HG03565 (cell line): ENCODE measurements around the gene CD46.

Source experiments
- ATAC-seq: cut with Tn5 transposase; IDR thresholded peaks from one replicate; pipeline ENCODE4 v1.9.1; 2021; ENCODE audit warnings: mild to moderate bottlenecking, moderate library complexity; ENCODE audit not compliant: unreplicated experiment

The CD46 gene

DNA sequence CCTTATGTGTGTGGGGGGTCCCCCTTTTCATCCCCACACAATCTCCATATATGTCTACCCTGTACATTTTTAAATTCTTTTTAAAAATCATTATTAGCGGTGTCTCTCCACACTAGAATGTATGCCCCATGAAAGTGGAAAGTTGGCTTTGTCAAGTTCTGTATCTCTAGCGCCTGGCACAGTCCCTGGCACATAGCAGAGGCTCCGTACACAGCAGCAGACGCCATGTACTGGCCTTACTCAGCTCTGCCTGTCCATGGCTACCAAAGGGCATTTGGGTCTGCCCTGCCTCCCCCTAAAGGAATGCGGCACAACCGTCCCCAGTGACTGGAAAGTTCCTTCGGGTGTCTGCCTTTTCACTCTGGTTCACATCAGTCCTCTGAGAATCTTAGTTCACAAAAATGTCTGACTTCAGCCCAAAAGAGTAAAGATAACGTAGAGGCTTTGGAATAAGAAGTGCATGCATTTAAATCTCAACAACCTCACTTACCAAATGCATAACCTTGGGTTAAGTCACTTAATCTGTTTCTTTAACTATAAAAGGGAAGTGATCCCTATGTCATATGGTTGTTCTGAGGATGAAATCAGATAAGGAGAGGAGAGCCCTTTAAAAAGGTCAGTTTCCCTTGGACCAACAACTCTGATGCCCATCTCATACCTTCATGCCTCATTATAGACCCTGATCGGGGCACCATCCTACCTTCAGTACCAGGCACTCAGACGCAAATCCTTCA lies 61.1 kb downstream of the CD46 start:
- no peak for ATAC-seq

DNA sequence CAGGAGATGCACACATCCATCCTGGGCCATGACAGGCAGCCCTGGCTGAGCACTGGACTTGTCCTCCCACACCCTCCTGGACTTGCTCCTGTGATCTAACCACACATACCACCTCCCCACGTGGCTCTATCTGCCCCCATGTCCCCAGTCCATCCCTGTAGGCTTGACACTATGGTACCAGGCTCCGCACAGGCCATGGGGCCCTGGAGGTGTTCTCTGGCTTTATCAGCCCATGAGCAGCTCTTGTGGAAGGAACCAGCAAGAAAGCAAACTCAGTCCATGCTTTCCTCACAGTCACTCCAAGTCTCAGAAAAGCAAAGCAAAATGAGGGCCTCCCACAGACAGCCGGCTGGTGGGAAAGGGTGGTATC lies 61.6 kb downstream of the CD46 start:
- no peak for ATAC-seq

DNA sequence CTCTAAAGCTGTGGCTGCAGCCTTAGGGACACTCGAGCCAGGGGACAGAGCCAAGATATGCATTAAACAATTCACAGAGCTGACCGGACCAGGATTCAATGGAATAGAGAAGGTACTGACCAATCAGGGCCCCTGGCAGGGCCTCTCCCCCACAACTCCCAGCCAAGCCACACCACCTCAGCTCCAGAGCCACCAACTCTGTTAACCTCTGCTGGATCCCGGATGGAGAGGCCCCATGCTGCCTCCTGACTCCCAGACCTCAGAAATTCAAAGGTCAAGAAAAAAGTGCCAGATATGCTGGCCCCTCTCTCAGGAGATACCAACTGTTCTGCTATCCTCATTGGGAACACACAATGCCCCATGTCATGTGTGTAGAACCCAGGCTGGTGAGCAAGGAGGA lies 62.1 kb downstream of the CD46 start:
- ATAC-seq = no peak

DNA sequence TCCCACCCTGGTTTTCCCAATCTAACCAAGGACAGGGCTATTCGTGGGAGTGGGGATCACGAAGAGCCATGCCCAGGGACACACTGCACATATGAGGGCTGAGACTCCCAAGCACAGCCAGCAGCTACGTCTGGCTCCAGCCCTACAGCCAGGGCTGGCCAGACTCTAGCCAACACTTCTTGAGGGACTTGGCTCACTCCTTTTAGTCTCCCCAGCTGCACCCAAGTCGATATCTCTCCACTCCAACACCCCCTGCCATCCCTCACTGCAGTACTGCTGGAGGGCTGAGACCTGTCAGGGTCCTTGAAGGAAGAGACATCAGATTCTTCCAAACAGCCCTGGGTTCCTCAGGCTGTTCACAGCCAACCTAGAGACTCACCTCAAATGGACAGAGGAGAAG lies 62.6 kb downstream of the CD46 start:
- ATAC-seq = no peak

DNA sequence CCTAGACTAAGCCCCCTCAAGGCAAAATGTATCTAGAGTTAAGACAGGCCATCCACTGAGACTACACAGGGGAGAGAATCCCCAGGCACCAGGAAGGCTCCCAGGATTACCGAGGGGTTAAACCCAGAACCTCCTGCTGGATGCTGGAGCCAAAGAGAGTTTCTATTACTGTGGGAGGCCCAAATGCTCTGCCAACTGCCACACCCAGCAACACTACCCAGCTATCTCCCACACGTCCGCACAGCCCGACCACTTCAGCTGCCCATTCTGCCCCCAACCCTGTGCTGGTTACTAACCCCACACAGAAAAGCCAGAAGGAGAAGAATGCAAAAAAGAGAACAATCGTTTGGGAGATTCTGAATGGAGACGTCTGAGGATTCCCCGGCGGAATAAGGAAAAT lies 63.6 kb downstream of the CD46 start:
- ATAC-seq = no peak

DNA sequence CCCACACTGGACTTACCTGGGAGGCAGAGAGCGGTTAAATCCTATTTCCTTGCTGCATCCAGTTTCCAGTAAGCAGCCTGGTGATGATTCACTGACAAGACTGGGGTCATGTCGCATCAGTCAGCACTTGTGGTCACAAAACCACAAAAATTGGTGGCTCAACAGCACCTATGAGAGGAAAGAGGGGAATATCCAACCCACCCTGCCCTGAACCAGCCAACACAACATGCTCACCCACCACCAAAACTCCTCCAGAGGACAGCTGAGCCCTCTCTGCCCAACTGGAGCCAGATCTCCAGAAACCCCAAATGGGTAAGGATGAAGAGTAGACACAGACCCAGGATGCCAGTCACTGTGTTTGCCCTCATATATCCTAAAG lies 64.0 kb downstream of the CD46 start:
- no peak for ATAC-seq

DNA sequence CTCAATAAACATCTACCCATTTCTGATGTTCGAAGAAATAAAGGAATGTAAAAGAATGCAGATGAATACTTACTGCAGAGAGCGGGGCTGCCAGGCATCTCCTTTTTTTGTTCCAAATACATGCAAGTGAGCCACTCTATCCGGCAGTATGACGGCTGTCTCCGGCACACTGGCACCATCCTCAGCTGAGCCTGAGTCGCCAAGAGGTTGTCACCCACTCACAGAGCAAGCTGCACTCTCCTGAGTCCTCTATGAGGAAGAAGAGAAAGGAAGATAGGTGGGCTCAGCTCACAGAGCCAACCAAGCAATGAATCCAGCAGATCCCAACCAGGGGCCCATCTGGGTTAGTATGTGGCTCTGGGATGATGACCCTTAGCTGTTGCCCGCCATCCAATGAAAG lies 65.3 kb downstream of the CD46 start:
- no peak for ATAC-seq

DNA sequence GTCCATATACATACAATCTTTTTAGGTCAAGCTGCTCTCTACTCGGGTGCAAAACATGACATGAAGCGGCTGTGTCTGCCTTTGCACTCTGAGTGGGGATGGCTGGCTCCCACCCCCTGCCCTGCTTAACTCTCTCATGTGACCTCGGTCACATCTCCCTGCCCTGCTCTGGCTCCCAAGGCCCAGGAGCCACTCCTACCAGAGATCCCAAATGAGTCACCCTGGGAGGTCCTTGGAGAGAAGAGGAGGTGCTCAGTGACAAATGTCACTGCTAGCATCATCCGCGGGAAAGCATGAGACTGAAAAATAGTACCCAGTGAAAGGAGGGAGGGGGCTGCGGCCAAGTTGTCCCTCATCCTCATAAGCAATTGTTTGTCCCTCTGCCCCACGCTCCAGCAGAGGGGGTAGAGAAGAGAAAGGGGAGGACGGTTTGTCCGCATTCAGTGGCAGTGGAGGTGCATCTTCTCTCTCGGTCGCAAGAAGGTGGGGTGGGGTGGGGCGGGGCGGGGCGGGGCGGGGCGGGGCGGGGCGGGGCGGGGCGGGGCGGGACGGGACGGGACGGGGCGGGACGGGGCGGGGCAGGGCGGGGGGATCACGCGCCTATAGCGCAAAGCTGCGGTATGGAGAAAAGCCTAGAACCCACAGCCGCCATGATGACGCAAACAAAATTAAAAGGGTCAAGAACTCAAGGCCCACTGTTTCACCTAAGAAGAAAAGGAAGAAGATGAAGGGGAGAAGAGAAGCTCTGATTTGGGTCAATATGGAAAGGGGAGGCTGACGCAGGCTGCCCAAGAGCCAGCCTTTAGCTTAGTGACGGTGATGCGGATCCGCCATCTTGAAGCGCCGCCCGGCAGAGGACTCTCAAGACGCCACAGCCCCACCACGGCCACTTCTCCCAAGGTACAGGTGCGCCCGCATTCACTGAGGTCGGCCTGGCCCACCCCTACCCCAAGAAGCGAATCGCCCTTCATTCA lies 66.2 kb downstream of the CD46 start:
- ATAC-seq = no peak

DNA sequence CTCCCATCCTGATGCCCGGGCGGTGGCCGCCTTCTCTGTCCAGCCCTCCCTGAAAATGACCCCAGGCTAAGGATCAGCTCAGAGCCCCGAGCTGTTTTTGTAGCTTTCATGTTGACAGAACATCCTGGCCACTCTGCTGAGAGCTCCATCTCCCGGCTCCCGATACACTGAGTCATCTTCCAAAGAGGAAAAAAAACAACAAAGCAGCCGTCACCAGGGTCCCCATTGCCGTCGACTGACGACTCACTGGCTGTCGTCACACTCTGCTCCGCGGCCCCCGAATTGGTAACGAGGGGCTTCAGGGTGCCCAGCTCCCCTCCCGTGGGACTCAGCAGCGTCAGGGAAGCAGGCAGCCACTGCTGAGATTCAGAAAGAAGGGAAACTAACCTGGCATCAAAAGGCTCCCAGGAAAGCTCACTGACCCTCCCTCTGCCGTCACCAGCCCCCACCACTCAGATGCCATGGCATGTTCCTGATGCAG lies 67.2 kb downstream of the CD46 start:
- ATAC-seq = no peak

DNA sequence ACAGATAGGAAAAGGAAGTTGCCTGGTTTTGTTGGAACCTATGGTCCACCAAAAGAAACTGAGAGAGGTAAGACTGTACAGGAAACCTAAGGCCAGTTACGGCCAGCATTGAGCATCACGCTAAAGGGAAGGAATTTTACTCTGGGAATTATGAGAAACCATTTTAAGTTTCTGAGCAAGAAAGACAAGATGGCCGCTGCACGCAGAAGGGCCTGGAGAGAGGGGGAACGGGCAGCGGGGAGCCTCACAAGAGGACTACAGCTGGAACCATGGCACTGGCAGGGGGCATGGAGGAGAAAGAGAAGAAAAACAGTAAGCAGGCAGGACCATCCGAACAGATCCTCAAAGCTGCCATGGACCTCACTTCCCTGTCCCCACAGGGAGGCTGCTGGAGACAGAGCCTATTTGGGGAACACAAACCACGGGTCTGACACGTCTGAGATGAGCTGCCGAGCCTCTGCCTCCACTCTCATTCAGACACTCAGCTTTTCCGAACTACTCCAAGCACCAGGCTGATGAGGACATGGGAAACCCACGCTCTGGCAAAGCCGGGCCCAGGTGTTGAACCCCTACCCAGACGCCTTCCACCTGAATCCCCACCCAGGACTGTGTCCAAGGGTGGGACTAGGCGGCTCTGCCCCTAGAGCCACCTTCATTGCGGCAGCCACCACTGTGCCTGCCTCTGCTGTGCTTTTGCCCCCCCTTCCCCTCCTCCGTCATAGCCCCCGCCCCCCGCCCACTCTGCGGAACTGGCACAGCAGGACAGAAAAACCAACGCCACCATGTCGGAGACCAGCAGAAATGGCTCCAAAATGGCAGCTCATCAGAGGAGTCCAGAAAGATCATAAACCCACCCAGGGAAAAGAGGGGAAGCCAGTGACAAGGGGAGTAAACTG lies 69.0 kb downstream of the CD46 start:
- no peak for ATAC-seq

DNA sequence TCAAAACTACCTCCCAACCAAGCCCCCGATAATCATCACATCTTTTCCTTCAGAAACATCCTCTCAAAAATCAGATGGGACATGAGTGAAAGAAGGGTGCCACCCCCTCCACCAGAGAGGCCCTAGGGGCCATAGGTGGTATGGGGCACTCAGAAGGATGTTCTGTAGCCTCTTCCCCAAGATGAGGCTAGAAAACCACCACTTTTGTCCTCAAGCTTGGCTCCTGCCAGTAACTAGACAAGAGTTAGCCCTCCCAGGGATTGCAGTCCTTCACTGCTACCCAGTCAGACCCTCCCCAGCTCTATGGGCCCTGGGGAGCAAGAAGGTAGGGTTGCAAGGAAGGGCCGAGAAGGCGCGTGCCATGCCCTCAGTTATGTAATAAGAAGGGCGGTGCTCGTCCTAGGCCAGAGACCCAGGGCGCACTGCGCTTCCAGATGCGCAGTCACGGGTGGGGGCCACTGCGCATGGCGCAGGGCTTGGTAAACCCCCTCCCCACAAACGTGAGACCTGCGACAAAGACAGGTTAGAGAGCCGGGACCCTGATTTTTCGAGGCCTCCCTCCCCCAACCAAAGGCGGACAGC lies 69.7 kb downstream of the CD46 start:
- ATAC-seq = no peak

DNA sequence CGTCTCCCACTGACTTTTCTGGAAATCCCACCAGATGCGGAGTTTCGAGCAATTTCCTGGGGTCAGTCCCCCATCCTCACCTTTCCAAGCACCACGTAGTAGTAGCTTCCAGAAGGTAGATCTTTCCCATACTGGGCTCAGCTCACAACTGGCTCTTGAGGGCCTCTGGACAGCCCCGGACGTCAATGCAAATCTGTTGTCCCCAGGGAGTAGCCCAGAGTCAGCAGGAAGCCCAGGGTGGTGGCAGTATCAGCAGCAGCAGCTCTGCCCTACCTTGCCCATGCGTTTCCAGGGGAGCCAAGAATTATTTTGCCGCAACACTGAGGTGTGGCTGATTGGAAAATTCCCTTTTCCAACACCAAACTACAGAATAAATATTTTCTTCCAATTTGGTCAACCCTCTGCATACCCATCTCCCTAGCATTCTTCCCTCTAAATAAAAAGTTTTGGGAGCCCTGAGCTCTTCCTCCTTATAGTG lies 70.3 kb downstream of the CD46 start:
- peak; percentile 18 for ATAC-seq

DNA sequence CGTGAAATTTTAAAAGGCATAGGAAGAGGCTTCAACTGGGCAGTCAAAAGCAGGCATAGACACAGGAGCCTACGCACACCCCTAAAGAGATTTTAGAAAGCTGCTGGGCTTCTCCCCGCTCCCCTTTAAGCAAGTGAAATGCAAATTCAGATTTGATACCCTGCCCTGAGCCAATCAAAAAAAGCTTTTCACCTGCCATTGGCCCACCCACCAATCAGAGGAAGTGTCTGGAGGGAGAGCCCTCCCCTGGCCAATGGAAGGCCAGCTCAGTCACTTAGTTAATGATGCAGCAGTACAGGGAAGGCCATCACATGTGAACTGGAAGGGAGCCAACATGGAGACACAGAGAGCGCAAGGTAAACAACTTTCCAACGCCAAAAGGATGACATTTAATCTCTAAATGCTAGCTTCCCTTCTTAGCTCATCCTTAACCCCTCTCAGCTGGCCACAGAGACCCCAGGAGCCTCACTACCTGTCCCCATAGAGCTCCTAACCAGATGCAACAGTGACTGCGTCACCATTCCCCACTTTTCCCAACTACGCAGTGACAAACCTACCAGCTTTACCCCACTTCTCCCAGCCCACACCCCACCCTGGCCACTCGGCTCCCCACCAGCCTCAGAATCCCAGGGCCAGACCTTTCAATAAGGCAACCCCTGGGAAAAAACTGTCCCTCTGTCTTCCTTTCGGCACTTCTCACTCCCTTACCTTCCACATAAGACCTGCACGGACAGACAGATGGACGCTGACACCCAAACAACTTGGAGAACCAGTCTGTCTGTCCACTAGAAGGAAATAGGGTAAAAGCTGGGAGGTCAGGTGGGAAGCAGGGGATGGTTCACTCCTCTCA lies 71.0 kb downstream of the CD46 start:
- peak; percentile 63 for ATAC-seq

DNA sequence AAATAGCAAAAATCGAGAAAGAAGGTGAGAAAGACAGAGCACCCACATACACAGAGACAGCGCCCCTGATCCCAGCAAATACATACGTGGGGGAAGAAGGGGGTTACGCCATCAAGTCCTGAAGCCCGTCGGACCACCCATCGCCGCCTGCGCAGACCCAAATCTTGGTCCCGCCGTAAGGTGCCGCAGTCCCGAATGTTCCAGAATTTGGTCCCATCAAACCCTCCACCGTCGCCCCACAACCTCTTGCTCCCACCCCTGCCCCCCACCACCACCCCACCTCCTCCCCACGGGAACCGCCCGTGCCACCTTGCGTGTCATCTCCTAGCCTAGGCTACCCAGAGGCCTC lies 71.7 kb downstream of the CD46 start:
- no peak for ATAC-seq

DNA sequence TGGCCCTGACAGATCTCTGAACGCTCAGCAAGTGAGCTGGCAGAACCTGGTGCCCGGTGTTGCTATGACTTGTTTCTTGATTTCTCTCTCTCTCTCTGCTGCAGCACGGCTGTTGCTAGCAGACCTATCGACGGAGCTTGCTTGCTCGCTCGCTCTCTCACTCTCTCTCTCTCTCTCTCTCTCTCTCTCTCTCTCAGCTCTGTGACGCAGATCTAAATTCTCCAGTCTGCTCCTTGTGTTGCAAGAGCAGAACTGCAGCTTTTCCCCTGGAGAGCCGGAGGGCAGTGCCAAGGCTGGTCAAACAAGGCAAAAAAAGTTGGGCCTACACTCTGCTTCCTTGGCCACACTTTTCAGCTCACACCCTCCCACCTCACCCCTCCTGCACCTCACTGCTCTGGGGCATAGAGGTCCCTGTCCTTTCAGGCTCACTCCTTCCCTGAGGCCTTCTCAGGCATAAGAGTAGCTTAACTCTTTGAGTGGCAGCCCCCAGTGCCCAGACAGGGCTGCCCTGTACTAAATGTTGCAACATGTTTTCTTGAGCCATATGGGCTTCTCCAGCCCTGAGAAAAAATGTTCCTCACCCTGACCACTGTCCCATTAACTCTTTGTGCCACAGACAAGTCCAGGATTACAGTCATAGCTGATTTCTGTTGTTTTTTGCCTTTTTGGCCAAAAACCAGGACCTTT lies 72.2 kb downstream of the CD46 start:
- no peak for ATAC-seq

DNA sequence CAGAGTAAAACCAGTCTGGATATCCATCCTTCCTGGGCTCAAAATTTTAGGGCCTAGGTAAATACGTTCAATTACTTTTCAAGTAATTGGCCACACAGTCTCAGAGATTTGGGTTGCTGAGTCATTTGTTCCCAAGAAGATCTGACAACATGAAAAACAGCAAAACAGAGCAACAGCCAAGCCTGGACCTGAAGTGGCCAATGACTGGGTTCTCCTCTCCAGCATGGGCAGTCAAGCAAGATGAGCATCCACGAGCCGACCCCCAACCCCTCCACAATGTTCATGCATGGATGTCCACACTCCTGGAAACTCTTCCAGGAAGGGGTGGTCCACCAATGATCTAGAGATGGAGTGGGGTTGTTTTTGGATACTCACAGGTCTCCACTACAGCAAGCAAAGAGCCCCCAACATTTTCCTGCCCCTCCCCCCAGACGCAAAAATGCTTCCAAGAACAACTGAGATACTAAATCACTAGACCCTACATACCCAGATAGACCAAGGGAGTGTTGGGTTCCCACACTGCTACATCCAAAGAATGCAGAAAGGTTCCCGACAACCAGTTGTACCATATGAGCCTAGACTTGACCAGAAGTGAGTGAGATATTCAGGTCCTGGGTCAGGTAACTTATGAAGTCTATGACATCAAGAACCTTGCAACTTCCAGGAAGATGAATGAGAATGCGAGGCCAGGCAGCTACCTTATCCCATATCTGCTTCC lies 73.0 kb downstream of the CD46 start:
- no peak for ATAC-seq

DNA sequence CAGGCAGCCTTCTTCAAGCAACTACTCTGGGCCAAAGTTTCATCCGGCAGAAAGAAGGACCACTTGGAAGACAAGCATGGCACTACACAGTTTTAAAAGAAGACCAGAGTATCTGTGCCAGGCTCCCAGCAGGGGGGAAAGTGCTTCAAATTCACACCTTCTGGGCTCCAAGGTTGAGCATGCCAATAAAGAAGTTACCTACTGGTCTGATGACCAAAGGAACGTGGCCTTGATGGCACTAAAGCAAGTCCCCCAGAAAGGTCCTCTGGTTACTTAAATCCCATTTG lies 73.5 kb downstream of the CD46 start:
- ATAC-seq = no peak

DNA sequence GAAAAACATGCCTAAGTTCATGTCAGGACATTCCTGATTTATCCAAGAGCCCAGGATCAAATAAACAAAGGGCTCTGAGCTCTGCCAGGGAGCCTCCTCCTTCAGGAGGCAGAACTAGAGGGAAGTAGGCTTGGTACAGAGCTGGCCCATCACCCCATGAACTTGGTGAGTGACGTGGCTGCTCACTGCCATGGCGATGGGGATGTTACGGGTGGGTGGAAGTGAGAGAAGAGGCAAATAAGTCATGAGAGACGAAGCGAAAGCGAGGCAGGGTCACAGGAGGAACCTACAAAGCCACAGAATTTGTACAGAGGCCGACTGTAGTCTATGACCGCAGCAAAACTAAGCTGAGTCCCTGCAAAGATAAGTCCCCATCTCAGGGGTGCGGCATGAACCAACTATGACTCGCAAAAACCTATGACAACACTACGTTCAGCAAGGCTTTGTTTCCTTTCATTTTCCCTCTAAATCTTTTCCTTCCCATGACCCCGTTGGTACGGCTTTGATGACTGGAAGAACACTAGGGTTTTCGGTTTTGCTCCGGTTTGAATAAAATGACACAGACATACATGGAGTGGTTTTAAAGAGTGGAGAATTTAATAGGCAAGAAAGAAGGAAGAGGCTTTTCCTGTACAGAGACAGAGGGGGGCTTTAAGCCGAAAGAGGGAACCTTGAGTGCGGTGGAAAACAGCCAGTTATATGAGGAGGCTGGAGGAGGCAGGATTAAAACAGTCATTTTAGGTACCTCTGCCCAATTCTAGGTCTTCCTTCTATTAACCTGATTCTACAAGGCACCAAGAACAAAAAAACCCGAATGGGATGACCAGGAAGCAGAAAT lies 74.1 kb downstream of the CD46 start:
- ATAC-seq = peak; percentile 63
